Measurements from ENCODE around the gene MCM5. TPM values are rescaled to one million over a fixed set of nuclear protein-coding genes. Genes with fewer than 3 reads are reported as not detected.
A peak's percentile ranks its signal among the peaks of the same experiment; 100 is the strongest.

MCM5 gene
- total RNA-seq, 1 donor from 2014 or later: 87.6 TPM

- no peak for TF ChIP-seq CTCF (conservative IDR thresholded peaks at IDR 0.05; ENCODE audit: low read depth, low read length)
Observed at GRCh38 chr22:35379146-35379993, 20.6 kb upstream of the MCM5 start.

DNA sequence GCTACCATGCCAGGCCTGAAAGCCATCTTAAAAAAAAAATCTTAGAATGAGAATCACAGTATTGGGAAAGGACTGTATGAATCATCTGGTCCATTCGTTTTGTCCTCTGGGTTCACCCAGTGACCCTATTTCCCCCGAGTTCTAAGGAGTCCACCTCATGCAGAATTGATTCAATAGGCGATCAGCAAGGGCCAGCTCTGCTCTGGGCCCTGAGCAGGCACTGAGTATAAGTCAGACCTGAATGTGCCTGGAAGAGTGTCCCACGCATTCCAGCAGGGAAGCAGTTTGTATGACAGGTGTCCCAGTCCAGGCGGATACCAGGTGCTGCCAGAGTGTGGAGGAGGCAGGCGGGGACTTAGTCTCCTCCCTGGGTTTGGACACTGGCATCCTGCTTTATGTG lies 19.9 kb upstream of the MCM5 start:
- TF ChIP-seq CTCF (conservative IDR thresholded peaks at IDR 0.05; ENCODE audit: low read depth, low read length): no peak
- H3K4me3 ChIP-seq (ENCODE audit: low read depth, low read length): no peak overlapping the region
- no peak for DNase-seq (ENCODE audit: low read depth)

More at GRCh38 chr22:35379146-35379993, 20.6 kb upstream of the MCM5 start:
- DNase-seq (ENCODE audit: low read depth): no peak
- H3K4me3 ChIP-seq (ENCODE audit: low read depth, low read length): no peak overlapping the region

DNA sequence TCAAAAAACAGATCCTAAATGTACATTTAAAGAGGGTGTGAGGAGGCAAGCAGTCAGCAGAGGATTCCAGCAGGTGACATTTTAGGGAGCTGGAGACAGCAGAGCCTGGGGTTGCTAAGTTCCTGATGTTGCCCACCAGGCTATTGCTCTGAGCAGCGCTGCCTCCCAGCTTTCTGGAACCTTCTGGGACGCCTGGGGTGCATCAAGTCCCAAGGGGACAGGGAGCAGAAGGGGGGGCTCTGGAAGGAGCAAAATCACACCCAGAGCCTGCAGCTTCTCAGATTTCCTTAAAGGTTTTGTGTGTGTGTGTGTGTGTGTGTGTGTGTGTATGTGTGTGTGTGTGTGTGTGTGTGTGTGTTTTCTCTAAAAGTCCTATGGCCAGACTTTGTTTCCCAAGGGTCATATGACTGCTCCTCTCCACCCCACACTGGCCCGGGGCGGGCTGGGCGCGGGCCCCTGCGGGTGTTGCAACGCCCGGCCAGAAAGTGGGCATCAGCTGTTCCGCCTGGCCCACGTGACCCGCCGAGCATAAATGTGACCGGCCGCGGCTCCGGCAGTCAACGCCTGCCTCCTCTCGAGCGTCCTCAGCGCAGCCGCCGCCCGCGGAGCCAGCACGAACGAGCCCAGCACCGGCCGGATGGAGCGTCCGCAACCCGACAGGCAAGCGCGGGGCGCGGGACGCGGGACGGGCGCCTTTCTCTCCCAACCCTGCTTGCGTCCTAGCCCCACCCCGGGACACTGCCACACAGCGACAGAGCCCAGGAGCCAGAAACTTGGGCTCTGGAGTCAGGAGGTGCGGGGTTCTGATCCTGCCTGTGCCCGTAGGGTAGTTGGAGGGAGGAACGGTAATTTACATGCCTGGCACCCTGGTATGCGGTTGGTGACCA lies 19.2 kb upstream of the MCM5 start, which contains the start of gene HMOX1:
Gene HMOX1, plus strand, starts transcription at position 560 of the 887 bp plus-strand sequence. Its CDS starts 78 bp downstream, at position 638.
- peak within 1 kb of the TSS; percentile 87 for H3K4me3 ChIP-seq (ENCODE audit: low read depth, low read length)
- no peak for DNase-seq (ENCODE audit: low read depth)
- TF ChIP-seq CTCF (conservative IDR thresholded peaks at IDR 0.05; ENCODE audit: low read depth, low read length): no peak

DNA sequence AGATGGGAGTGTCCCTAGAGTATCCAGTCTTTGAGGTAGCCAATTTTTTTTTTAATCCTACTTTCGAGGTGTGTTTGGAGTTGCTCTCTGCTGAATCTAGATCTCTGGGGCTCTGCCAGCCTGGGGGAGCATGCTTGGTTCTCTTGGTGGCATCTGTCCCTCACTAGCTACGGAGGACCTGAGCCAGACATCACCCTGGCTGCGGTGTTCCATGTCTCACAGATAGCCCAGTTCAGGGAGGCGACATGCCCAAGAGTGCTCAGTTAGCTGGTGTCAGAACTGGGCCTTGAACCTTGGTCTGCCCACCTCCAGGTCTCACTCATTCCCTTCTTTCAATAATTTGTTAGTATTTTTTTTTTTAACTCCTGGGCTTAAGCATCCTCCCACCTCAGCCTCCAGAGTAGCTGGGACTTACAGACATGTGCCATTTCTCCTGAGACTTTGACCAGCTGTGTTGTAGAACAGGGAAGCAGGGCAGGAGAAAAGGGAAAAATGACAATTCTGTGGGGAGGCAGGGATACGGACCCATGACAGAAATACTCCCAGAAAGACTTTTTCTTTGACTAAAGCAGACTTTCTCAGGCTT lies 18.4 kb upstream of the MCM5 start:
- TF ChIP-seq CTCF (conservative IDR thresholded peaks at IDR 0.05; ENCODE audit: low read depth, low read length): no peak
- no peak for DNase-seq (ENCODE audit: low read depth)
- H3K4me3 ChIP-seq (ENCODE audit: low read depth, low read length): peak overlapping the region; percentile 87

DNA sequence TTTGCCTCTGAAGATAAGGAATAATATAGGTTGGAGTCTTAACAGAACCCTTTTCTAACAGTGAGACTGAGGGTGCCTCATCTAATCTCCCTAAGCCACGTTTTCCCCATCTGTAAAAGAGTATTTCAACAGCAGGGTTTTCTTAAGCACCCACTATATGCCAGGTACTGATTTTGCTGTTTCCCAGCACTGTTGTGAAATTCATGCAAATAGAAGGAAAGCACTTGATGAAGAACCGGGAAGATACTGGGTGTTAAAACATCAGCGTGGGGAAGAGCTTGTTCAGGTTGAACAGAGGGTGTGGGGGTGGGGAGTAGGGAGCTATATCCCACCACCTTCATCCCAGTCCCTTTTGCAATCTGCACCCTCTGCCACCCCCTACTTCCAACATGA lies 16.3 kb upstream of the MCM5 start:
- peak overlapping the region; percentile 87 for H3K4me3 ChIP-seq (ENCODE audit: low read depth, low read length)
- no peak for DNase-seq (ENCODE audit: low read depth)
- TF ChIP-seq CTCF (conservative IDR thresholded peaks at IDR 0.05; ENCODE audit: low read depth, low read length): no peak

DNA sequence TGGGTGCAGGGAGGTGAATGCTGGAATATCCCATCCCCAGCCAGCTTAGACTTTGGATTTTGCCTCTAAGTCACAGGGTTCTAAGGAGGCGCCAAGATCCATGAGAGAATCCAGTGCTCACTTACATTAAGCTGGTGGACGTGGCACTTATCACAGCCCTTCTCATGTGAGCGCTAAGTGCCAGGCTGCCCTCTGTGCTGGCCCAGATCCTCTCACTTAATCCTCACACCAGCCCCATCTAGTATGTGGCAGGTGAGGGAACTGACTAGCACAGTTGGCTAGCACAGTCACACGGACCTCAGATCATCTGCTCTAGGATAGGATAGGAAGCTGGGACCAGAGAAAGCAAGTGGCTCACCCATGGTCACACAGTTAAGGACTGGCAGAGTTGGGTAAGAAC lies 15.4 kb upstream of the MCM5 start:
- no peak for DNase-seq (ENCODE audit: low read depth)
- no peak for TF ChIP-seq CTCF (conservative IDR thresholded peaks at IDR 0.05; ENCODE audit: low read depth, low read length)
- no peak overlapping the region for H3K4me3 ChIP-seq (ENCODE audit: low read depth, low read length)

Measured in epithelial cell of proximal tubule (primary cell).